ENCODE results near the gene CENPL. TPM values are rescaled to one million over a fixed set of nuclear protein-coding genes. Genes with fewer than 3 reads are reported as not detected.

CENPL gene
- total and polyA plus RNA-seq, 9 of the 15 experiments (the other 6 are each of a cell fraction or from before 2014, with no cell fraction given), result 33.0 to 52.7 (median 39.7) TPM

DNA sequence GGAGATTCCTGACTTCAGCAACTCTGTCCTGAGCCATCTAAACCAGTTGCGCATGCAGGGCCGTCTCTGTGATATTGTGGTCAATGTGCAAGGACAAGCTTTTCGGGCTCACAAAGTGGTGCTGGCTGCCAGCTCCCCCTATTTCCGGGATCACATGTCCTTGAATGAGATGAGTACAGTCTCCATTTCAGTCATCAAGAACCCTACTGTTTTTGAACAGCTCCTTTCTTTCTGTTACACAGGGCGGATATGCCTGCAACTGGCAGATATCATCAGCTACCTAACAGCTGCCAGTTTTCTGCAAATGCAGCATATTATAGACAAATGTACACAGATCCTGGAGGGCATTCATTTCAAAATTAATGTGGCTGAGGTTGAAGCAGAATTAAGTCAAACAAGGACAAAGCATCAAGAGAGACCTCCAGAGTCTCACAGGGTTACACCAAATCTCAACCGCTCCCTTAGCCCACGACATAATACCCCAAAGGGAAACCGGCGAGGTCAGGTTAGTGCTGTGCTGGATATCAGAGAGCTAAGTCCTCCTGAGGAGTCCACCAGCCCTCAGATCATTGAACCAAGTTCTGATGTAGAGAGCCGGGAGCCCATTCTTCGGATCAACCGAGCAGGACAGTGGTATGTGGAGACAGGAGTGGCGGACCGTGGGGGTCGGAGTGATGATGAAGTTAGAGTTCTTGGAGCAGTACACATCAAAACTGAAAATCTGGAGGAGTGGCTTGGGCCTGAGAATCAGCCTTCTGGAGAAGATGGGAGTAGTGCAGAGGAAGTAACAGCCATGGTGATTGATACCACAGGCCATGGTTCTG lies 45.8 kb upstream of the CENPL start (continued):
- TF ChIP-seq GATAD2B (IDR thresholded peaks at IDR 0.05; ENCODE audit: borderline replicate concordance) (no peak), ZFX (CRISPR knock-in tag; IDR thresholded peaks at IDR 0.05) (no peak), CC2D1A (IDR thresholded peaks at IDR 0.05) (no peak), SRSF9 (IDR thresholded peaks at IDR 0.05; ENCODE audit: borderline replicate concordance, low read depth, low read length) (no peak), ZNF696 (CRISPR knock-in tag; conservative IDR thresholded peaks at IDR 0.05) (no peak), BRD9 (IDR thresholded peaks at IDR 0.05; ENCODE audit: low read depth, partially characterized antibody) (no peak), ZNF232 (CRISPR knock-in tag; IDR thresholded peaks at IDR 0.05) (no peak), ZNF282 (CRISPR knock-in tag; IDR thresholded peaks at IDR 0.05) (no peak), CGGBP1 (CRISPR knock-in tag; IDR thresholded peaks at IDR 0.05) (no peak), CBFA2T2 (conservative IDR thresholded peaks at IDR 0.05) (no peak), POLR2G (IDR thresholded peaks at IDR 0.05; ENCODE audit: low read depth, low read length) (no peak), HDAC6 (IDR thresholded peaks at IDR 0.05; ENCODE audit: low read depth, low read length) (no peak), ZNF511 (CRISPR knock-in tag; IDR thresholded peaks at IDR 0.05) (no peak), LARP7 (IDR thresholded peaks at IDR 0.05) (no peak), SMARCB1 (IDR thresholded peaks at IDR 0.05; ENCODE audit: insufficient read length, low read depth) (no peak), SIRT6 (IDR thresholded peaks at IDR 0.05; ENCODE audit: low read depth, low read length) (no peak), ZNF740 (CRISPR knock-in tag; IDR thresholded peaks at IDR 0.05) (no peak), ZNF740 (tag; IDR thresholded peaks at IDR 0.05) (no peak), BDP1 (IDR thresholded peaks at IDR 0.05; ENCODE audit: insufficient read depth, insufficient read length) (no peak), ZNF75A (CRISPR knock-in tag; IDR thresholded peaks at IDR 0.05) (no peak), ZNF212 (CRISPR knock-in tag; IDR thresholded peaks at IDR 0.05) (no peak), KLF10 (CRISPR knock-in tag; IDR thresholded peaks at IDR 0.05) (no peak), TEAD4 (IDR thresholded peaks at IDR 0.05; ENCODE audit: low read length) (no peak), TEAD4 (CRISPR knock-in tag; IDR thresholded peaks at IDR 0.05; ENCODE audit: borderline replicate concordance) (no peak), RBM17 (IDR thresholded peaks at IDR 0.05; ENCODE audit: borderline replicate concordance, low read depth, low read length) (no peak)
- TF ChIP-seq, protein P1, sequence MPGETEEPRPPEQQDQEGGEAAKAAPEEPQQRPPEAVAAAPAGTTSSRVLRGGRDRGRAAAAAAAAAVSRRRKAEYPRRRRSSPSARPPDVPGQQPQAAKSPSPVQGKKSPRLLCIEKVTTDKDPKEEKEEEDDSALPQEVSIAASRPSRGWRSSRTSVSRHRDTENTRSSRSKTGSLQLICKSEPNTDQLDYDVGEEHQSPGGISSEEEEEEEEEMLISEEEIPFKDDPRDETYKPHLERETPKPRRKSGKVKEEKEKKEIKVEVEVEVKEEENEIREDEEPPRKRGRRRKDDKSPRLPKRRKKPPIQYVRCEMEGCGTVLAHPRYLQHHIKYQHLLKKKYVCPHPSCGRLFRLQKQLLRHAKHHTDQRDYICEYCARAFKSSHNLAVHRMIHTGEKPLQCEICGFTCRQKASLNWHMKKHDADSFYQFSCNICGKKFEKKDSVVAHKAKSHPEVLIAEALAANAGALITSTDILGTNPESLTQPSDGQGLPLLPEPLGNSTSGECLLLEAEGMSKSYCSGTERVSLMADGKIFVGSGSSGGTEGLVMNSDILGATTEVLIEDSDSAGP (CRISPR knock-in tag; IDR thresholded peaks at IDR 0.05), result no peak
